ENCODE measurements around the gene ANO2.
"Not testable (repeated sequence)": the region's sequence is repeated elsewhere in the genome, so short reads cannot be mapped to it uniquely, and the experiment has no call there.

DNA sequence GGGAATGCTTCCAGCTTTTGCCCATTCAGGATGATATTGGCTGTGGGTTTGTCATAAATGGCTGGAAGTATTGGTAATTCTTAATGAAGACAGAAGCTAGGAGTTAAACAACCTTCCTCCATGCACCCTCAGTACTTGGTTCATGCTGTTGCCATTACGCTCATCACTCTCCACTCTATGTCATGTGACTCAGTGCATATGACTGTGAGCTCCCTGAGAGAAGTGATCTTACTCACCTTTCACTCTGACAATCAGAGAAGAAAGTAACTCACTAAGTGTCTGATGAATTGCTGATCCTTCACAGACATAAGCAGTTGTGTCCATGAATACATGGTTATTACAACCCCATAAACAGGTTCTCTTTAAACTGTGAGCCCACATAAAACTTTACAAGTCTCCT lies 275.4 kb downstream of the ANO2 start:
- TF ChIP-seq SUZ12 (IDR thresholded peaks at IDR 0.05; ENCODE audit: extremely low read depth, insufficient read depth, insufficient read length); YY1 (IDR thresholded peaks at IDR 0.05; ENCODE audit: insufficient read depth, insufficient read length); ZNF274 (IDR thresholded peaks at IDR 0.05; ENCODE audit: low read depth, low read length): not testable (repeated sequence)
